ENCODE measurements around the gene TMEM240.

Gene TMEM240

DNA sequence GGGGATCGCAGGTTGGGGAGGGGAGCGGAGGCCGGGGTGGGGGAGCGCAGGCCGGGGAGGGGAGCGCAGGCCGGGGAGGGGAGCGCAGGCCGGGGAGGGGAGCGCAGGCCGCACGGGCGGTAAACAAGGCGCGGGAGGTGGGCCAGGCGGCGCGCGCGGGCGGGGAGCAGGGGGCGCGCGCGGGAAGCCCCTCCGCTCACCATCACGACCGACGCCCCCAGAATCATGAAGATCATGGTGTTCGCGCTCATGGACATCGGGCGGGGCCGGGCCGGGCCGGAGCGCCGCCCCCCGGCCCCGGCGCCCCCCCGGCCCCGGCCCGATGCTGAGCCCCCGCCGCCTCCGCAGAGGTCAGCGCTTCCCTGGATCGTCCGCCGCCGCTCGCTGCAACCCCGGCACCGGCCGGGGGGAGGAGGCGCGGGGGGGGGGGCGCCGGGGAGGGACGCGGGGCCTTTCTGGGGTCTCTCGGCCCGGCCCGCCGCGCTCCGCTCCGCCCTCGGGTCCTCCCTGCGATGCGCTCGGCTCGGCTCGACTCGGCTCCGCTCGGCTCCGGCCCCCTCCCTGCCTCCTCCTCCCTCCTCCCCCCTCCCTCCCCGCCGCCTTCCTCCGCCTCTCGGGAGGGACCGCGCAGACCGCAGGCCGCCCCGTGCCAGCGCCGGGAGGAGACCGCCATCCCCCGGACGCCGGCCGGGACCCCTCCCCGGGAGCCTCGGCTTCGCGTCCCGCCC lies at the start of gene TMEM240:
Gene TMEM240, minus strand, starts transcription at position 535 of the 728 bp plus-strand sequence. Its CDS starts 278 bp downstream, at position 257.
- no peak for DNase-seq (ENCODE audit: low spot score)

DNA sequence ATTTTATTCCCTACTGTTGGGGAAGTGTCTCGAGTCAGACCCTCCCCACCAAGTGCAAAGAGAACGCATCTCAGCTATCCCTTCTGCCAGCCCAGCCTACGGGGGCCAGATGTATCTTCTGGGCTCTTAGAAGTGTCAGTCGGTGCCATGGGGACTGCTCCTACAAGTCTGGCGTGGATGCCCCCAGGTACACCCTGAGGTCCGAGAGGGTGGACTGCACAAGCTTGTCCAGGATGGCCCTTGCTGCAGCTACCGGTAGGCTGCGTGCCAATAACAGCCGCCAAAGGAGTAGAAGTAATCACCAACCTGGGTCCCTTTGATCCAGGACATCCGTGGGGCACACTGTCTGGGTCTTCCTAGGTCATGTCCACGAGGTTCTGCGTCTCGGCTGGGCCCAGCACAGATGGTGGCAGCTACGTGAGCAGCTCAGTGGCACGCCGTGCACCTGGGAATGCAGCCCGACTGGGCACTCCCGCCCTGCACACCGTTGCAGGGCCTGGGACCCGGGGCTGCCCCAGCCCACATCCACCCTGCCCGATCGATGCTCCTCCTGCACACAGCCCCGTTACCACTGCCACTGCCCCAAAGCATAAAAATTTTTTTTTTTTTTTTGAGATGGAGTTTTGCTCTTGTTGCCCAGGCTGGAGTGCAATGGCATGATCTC lies 43.1 kb upstream of the TMEM240 start:
- no peak for DNase-seq (ENCODE audit: low spot score)

DNA sequence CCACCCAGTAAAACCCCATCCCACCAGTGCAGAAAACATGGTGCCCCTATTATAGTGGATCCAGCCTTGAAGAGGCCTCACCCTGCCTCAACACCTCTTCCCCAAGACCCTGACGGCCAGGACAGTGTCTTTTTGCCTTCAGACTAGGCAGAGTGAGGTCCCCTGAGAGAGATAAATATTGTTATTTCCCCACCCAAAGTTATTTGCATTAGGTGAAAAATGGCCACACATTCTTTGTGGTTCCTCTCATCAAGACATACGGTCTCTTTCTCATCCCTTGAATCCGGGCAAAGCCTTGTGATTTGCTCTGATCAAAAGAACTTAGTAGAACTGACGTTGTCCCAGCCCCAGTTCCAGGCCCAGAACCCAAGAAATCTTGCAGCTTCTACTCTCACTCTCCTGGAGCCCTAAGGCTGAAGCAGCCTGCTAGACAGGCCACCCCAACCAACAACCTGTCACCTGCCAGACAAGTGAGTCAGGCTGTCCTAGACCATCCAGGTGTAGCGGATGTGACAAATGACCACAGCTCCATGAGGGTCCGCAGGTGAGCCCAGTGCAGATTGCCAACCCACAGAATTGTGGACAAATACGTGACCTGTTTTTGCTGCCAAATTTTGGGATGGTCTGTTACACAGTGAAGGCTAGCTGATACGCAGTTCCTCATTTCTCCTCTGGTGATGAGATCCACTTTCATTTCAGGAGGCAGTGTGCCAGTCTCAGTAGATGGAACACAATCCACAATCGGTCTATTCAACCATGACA lies 42.3 kb upstream of the TMEM240 start:
- DNase-seq (ENCODE audit: low spot score) = no peak

DNA sequence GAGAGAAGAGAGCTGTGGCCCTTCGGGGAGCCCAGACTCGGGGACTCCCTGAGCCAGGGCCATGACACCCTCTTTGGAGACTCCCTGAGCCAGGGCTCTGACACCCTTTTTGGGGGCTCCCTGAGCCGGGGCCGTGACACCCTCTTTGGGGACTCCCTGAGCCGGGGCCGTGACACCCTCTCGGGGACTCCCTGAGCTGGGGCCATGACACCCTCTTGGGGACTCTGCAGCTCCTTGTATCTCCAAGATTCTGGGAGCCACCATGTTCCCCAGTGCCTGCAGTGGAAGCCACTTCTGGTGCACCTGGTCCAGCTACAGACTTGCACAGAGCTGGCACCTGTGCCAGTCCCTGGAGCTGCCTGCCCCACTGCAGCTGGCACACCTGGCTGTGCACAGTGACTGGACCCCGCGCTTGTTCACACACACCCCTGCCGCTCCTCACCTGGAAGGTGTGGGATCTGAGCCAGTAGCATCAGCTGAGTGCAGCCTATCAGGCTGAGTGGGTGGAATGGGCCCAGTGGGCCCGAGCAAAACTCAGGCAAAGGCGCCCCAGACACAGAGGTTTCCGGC lies 38.0 kb upstream of the TMEM240 start:
- DNase-seq (ENCODE audit: low spot score) = no peak

DNA sequence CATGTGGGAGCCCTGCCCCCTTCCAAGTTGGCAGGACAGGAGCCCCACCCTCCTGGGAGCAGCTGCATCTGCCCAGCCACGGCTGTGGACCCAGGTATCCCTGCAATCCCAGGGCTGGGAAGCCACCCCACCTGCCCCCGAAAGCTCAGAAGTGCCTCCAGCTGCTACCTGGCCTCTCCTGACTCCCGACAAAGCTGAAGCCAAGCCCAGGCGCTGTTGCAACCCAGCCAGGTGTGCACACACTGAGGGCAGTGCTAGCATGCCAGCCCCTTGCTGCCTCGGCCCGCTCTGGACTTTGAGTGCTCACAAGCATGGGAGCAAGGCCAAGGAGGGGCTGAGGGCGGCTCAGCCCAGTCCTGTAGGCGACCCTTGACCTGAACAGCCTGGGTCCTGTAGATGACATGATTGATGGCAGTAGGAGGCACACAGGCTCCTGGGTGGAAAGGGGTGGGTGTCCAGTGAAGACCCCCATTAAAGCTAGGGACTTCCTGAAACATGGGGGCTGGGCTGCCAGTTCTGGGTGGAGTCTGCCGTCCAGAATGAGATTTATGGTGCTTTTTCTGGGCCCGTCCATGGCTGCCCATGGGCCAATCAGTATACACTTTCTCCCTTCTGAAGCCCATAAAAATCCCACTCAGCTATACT lies 37.1 kb upstream of the TMEM240 start:
- DNase-seq (ENCODE audit: low spot score) = no peak

DNA sequence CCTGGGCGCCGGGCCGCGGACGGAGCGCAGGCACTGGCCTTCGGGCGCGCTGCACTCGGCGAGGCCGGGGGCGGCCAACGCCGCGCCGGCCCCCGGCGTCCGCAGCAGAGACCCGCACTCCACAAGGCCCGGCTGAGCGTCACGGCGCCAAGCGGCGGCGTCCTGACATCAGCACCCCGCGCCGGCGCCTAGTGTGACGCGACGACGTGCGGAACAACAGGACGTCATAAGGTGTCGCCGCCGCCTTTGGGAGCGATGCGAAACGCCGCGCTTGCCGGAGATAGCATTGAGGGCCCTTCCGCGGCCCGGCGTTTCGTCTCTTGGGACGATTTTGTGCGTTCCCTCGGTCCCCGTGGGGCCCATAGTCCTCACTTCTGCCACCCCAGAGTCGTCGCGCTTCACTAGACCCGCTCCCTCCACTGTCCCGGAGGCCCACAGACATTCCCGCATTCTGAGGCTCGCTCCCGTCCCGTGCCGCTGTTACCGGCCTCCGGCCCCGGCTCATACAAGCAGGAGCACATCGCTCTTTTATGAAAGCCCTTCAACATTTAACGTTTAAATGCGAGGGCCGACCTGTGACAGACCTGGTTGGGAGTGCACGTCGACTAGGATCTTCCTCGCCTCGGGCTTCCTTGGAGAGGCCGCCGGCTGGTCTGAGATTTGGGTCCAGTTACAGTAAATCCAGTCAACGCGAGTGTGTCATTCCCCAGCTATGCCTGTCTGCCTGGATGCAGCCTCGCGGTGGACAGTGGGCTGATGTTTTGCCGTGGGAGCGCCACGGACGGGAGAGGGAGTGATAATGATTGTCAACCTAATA lies 34.5 kb upstream of the TMEM240 start, which contains the start of gene SSU72:
Gene SSU72, minus strand, starts transcription at position 143 of the 817 bp plus-strand sequence. CDS start 306 bp downstream, outside the sequence.
- peak; percentile 88 for DNase-seq (ENCODE audit: low spot score)

DNA sequence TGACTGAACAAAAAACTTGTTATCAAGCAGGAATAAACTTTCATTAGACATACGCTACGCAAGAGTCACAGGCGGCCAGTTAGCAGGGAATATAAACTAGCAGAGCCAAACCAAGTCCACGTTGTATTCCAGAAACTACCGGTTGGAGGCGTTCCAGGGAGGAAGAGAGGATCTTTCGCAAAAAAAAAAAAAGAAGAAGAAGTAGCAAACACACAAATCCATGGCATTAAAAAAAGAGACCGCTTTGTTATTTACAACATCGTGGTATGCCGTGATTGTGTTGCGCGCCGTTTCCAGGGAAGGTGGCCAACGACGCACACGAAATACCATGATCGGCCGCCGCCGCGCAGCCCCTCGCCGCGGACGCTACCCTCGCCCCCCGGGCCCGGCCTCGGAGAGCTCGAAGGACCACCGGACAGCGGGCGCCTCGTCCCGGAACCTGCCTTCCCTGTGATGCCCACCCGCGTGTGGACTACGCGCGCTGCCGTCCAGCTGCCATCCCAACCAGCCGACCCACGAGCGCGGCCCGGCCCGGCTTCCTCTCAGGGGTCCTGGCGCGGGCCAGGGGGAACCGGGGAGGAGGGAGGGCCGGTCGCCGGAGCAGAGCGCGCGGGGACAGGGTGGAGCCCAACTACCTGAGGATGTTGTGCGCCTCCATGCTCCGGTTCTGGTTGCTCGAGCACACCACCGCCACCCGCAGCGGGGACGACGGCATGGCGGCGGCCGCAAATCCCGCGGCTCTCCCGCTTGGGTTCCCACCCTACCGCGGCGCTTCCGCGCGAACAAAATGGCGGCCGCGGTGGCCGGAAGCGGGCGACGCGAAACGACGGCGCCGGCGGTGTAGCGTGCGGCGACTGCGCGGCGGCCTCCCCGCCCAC lies 33.7 kb upstream of the TMEM240 start:
- no peak for DNase-seq (ENCODE audit: low spot score)

DNA sequence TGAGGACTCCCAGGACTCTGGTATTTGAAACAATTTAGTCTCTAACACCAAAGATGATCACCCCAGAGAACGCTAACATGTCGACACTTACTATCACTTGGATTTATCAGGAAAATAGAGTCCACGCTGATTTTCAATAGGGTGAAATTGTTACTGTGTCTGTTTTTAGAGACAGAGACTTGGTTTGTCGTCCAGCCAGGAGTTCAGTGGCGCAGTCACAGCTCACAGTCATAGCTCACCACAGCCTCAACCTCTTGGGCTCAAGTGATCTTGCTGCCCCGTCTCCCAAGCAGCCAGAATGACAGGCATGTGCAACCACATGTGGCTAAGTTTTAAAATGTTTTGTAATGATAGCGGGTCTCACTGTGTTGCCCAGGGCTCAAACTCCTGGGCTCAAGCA lies 28.9 kb upstream of the TMEM240 start:
- no peak for DNase-seq (ENCODE audit: low spot score)

DNA sequence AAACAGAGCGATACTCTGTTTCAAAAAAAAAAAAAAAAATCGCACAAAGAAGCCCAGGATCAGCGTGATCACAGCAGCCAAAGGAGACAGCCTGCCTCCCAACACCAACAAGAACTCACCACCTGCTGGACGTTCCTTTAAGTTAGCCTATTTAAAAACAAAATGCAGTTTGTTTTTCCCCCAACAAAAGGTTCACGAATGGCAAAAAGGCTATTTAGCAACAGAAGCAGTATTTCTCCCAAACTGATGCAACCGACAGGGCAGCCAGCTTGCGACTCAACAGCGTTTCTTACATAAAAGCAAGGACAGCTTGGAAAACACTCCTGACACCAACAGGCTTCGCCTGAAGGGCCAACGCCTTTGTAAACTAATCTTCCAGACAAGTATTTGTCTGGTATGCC lies 27.5 kb upstream of the TMEM240 start:
- DNase-seq (ENCODE audit: low spot score) = no peak

DNA sequence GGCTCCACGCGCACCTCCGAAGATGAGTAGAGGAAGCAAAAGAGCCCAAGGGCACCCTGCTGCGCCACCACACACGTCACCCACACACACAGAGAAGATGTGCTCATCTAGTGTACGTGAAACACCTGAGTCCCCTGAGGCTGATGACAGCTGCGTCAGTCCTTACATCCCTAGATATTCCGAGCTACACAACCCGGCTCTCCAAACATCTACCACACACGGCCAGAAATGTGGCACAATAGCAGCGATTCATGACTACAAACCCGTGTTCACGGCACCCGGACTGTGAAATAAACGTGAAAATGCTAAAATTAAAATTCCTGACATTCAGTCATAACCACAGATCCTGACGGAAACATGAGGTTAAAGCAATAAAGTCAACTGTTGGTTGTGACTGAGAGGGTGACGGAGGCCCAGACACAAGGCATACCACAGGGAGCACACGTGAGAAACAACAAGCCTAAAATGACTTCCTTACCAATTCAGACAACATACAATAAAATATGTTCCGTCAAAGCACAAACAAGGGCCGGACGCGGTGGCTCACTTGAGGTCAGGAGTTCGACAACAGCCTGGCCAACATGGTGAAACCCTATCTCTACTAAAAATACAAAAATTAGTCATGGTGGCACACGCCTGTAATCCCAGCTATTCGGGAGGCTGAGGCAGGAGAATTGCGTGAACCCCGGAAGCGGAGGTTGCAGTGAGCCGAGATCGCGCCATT lies 26.9 kb upstream of the TMEM240 start:
- DNase-seq (ENCODE audit: low spot score) = peak; percentile 66

DNA sequence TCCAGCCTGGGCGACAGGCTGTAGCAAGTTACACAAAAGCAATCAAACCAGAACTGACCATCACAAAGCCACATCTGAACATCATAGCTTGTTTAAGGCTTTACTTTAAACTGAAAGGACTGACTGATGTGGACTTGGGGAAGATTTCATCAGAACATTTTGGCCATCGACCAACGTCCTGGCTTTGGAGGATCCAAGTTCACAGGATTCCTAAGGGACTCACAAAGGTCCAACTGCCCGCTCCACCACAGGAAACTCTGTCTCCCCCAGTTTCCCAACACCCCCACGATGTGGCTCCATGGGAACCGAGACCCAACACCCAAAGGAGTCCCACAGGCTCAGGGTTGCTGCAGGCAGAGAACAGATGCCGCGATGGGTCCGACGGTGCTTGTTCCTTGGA lies 24.9 kb upstream of the TMEM240 start:
- DNase-seq (ENCODE audit: low spot score) = no peak

DNA sequence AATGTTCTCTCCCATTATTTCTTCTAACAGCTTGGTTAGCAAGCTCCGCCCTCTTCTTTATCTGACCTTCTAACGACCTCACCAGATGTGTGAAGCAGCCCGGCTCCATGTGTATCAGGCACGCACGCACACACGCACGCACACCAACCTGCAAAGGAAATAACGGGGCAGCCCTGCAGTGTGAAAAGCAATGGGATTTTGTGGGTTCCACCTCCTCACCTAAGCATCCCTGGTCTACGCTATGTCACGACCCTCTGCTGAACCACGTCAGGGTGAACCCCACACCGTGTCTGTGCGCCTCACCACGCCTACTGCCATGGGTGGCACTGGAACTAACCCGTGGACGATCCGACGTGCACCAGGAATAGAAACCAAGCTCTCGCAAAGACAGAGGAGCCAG lies 23.8 kb upstream of the TMEM240 start:
- no peak for DNase-seq (ENCODE audit: low spot score)

DNA sequence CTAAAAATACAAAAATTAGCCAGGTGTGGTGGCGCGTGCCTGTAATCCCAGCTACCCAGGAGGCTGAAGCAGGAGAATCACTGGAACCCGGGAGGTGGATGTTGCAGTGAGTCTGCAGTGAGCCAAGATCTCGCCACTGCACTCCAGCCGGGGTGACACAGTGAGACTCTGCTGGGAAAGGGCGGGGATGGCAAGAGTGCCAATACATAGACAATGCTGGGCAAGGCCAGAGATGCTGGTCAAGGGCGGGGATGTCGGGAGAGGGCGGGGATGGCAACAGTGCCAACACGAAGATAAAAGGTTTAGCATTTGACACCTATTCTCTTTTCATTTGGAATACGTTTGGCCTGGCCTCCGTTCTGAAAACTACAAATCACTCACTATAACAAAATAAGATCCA lies 23.3 kb upstream of the TMEM240 start:
- no peak for DNase-seq (ENCODE audit: low spot score)

DNA sequence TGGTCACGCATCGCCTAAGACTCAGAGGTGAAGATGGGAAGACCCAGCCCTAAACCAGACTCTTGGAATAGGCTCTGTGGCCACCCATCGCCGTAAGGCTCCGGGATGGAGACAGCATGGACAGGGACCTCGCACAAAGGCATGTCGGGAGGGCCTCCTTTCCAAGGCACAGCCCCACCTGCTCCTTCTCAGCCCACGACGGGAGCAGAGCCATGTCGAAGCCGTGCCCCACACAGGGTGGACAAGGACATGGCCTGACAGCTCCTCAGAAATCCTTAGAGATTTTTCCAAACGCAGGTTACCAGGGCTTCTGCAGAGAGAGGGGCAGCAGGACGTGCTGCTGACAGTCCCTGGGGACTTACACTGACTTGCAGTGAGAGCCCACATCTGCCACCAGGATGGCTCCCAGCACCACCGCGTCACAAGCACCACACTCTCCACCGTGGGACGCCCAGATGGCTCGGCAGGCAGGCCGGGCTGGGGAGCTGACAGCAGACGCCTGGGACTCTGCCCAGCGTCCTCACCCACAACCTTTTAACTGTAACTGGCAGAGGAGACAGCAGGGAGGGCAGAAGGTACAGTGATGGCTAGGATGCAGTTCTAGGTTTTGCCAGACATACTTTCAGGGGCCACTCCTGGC lies 22.3 kb upstream of the TMEM240 start:
- no peak for DNase-seq (ENCODE audit: low spot score)

DNA sequence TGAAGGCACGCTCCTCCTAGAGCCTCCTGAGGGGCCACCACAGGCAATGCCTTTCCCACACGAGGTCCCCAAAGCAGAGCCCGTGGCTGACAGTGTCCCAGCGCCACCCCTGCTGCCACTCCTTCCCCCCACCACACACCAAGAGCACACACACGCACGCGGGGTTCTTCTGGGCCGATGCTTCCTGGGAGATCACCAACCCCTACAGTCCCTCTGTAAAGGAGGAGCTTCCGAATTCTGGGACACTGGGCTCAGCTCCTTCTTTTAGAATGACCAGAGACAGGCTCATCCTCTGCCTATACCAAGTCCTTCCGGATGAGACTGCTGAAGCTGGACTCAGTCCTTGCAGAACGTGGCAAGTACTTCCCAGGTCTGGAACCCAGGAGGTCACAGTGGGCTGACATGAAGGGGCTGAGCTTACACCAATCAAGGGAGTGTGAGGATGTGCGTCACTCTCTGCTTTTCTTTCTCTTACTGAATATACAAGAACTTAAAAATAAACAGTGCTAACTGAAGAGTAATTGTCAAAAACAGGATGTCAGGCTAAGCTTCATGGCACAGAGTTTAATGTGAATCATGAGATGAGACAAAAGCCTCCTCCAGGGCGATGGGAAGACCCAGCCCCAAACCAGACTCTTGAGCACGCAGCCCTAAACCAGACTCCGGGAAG lies 21.5 kb upstream of the TMEM240 start:
- DNase-seq (ENCODE audit: low spot score) = no peak

DNA sequence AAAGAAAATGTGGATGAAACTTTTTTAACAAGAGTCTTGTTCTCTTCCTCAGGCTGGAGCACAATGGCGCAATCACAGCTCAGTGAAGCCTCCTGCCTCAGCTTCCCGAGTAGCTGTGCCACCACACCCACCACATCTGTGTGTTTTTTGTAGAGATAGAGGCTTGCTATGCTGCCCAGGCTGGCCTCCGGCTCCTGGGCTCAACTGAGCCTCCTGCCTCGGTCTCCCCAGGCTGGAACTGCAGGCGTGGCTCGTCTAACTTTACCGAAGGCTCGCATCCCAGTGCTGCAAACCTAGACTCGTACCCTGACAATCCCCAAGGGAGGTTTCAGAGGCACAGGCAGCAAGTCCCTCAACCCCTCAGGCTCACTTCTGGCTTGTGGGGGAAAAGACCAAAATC lies 19.8 kb upstream of the TMEM240 start:
- DNase-seq (ENCODE audit: low spot score) = no peak

DNA sequence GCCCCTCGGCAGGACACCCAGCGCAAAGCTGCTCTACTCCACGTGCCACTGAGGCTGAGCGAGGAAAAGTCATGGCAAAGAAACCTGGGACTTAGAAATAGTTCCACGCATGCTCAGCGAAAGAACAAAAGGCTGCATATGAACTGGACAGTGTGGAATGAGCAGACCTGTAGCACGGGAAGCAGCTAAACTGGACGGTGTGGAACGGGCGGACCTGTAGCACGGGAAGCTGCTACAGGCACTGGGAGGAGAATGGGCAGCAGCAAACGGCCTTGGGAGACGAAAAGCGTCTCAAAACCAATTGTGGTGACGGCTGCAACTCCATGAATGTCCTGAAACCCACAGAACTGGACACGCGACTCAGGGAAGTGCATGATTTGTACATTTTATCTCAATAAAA lies 18.6 kb upstream of the TMEM240 start:
- DNase-seq (ENCODE audit: low spot score) = no peak

DNA sequence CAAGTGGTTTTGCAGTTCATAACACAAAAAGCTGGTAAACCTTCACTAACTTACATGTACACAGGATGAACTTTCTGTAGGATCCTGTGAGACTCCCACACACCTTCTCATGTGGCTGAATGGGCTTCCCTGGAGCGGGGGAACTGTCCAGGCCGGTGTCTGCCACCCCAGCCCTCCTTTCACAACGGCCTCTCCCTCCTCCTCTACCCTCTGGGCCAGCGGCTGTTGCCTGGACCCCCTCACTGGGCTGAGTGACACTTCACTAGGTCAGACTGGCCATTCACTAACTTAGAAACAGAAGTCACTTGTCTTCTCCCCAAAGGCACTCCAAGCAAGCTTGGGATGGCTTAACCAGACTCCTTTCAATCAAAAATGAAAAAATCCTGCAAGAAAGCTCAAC lies 18.2 kb upstream of the TMEM240 start:
- DNase-seq (ENCODE audit: low spot score) = no peak
